Amniotic stem cell (primary cell): Measurements from ENCODE around the gene MMP27.

ENCODE experiments used
- DNase-seq: peaks from one replicate; lab custom pipeline; 2025; lab: John Stamatoyannopoulos, UW

MMP27 gene

DNA sequence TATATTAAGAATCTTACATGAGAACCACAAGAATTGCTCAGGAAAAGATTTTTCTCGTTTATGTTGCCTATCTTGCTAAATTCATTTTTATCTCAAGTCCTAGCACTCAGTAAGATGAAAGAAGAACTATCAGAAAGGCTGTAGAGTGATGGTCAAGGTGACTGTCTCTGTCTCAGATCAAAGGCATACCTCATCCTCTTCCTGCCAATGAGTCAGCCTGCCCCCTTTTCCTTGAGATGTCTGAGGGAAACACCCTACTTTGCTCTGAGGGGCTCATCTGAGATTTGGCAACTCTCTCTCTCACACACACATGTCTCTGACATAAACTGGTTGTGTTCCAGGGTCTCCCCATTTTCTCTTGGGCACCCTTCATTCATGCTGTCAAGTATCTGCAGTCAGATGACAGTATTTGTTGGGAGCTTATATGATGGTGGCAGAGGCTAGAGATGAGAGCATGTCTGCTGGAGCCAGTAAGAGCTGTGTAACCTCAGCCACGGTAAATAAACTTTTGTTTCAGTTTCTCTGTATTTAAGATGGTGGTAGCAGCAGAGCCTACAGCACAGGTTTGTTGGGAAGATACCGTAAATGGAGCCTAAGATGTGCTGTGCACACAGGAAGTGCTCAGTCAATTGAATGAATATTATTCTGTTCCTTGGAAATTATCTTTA lies 1.6 kb downstream of the MMP27 start:
- no peak for DNase-seq

DNA sequence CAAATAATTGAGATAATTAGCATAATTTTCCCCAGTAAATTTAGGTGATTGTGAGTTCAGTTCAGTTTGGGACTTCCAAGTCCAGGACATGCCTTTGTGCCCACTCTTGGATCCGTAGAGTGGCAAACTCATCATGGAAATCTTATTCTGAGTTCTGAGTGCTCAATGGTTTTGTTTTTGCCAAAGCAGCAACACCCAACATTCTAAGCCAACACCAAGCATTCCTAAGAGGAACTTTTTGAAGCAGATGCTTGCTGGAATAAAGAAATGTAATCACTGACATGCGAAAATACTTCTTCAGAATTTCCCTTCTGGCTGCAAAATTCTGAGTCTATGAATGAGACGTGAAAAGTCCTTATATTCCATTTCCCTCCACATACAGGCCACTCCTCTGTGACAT lies 10.4 kb downstream of the MMP27 start:
- no peak for DNase-seq

DNA sequence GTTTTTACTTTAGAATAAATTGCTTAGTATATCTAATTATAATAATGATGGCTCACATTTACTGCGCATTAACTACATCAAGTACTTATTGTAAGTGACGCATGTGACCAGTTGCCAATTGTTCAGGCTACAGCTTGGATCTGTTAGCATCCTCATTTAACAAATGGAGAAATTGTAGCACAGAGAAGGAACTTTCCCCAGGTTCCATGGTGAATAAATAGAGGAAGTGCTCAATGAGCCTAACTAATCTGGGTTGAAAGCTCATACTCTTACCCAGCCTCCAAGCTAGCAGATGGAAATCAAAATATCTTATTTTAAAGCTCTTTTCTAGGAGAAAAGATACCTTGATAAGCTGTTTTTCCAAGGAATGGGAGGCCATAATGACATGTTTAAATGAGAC lies 19.8 kb downstream of the MMP27 start:
- no peak for DNase-seq

DNA sequence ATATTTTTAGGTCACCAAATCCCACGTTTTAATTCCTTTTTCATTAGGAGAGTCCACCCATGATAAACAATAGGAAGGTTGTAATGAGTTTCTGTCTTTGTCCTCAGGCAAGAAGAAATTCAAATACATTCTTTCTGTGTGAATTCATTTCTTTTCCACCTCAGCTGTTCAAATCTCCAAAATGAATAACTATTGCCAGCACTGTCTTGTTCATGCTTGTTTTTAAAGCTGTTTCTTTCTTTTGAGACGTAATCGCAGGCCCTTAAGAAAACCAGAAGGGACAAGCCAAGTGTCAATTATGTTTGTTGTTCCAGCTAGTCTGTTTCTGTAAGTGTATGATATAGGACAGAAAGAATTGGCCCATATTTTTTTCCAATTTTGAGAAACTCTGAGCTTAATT lies 20.2 kb downstream of the MMP27 start:
- DNase-seq, result no peak

DNA sequence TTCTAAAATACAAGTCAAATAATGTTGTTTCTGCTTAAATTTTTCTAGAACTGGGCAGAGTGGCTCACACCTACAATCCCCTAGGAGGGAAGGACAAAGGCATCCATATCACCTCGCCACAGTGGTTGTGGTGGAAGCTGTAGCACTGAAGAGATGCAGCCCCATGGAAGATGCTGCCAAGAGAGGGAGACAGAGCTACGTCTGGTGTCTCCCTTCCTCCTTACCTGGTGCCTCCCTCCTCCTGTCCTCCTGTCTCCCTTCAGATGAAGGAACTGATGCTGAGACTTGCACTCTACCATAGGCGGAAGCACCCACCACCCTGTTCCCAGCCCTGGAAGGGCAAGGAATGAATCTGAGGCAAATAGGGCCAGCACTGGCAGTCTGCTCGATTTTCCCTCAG lies 22.3 kb downstream of the MMP27 start:
- no peak for DNase-seq

DNA sequence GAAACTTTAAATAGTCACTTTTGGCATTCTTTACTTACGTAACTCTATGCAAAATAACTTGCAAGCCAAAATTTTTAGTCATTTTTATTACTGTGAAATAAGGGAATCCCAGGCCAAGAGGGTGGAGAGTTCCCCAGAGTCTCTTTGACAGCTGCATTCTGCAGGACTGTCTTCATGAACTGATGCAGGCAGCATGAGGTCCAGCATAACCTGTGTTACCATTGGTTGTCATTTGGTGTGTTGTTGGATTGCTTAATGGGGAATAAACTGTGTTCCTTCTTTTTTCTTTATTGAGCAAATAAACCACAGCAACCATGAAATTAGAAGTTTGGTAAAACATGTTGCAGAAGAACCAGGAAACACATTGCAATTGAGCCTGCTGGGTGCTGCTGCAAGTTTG lies 24.6 kb downstream of the MMP27 start:
- DNase-seq, result no peak

DNA sequence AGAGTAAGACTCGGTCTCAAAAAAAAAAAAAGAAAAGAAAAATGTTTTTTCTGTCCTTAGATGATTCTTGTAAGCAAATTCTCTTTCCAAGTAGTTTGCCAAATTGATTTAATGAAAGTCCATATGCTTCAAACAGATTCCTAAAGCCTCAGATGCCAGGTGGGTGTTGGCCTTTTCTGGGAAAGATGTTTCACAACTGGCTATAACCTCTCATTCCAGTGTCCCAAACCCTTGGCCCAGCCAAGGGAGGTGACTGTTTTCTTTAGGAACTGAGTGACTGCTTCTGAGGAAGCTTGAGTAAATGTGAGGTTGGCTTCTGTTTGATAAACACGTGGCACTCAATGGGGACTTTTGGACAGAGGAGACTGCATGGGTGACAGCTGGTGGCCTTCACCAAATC lies 27.5 kb downstream of the MMP27 start:
- DNase-seq, result no peak

DNA sequence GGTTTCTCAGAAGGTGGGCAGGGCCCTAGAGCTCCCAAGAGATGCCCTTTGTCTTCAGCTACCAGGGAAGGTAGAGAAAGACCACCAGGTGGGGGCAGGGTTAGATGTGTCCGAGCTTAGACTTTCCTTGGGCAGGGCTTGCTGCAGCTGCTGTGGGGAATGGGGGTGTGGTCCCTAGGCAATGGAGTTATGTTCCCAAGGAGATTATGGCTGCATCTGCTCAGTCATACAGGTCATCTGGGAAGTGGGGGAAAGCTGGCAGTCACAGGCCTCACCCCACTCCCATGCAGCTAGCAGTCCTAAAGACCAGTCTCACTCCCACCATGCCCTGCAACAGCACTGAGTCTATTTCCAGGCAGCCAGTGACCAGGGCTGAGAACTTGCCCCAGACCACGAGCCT lies 29.5 kb downstream of the MMP27 start:
- DNase-seq, result no peak

DNA sequence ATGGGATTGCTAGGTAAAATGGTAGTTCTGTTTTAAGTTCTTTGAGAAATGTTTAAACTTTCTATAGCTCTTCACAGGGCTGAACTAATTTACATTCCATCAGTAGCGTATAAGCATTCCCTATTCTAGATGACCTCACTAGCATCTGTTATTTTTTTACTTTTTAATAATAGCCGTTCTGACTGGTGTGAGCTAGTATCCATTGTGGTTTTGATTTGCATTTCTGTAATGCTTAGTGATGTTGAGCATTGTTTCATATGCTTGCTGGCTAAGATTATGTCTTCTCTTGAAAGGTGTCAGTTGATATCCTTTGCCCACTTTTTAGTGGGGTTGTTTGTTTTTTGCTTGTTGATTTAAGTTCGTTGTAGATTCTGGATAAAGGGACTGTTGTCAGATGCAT lies 35.9 kb downstream of the MMP27 start:
- DNase-seq, result no peak

DNA sequence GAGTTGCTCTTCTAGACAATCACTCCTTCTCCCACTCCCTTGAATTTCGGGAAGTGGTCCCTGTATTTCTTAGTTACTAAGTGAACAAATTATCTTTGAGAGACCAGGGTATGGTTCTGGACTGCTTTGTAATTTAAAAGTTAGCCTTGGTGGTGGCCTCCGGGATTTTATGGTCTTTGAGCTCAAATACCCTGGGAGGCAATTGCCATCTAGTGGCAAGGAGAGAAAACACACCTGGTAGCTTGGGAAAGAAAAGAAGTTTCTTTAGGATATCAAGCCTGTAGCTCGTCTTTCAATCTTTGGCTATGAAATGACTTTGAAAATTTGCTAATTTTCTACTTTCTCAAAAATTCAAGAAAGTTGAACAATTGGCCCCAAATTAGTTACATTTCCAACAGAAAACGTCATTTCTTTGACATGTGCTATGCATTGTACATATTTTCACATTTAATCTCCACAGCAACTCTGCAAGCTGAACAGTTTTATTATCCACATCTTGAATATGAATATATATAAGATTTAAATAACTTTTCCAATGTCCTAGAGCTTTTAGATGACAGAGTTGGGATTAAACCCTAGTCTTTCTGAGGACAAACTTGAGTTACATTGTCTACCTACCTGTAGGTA lies 39.1 kb downstream of the MMP27 start:
- DNase-seq, result no peak

DNA sequence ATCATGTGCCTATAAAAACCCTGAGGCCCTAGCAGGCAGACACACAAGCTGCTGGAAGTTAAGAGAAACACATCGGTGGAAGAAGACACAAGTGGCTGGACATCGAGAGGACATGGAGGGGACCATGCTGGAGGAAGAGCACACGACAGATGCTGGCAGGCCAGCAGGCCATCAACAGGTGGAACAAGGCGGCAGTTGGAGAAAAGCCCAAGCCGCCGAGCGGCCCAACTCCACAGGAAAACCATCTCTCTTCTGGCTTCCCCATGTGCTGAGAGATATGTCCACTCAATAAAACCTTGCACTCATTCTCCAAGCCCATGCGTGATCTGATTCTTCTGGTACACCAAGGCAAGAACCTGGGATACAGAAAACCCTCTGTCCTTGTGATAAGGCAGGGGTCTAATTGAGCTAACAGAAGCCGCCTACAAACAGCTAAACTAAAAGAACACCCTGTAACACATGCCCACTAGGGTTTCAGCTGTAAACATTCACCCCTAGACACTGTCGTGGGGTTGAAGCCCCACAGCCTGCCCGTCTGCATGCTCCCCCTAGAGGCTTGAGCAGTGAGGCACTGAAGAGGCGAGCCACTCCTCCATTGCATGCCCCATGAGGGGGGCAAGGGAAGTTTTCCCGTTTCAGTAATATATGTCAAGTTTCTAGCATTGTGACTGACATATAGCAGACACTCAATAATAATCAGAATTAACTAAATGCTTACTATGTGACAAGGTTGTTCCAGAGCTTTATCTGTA lies 41.4 kb downstream of the MMP27 start:
- DNase-seq, result no peak

DNA sequence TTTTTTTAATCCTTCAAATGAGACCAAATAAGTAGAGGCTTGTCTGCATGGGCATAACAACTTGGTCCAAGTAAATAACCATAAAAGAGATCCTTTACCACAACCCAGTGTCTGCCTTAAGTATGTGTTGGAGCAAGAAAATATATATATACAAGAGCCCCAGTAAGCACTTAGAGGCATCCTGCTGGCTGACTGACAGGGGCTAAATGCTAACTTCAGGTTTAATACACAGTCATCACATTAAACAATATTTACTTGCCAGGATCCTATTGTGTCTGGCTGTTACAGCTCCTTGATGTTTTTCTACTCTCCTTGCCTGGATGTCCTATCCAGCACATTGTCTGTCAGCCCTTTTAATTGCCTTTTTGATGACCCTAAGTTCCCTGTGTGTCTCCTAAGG lies 43.0 kb downstream of the MMP27 start:
- no peak for DNase-seq

DNA sequence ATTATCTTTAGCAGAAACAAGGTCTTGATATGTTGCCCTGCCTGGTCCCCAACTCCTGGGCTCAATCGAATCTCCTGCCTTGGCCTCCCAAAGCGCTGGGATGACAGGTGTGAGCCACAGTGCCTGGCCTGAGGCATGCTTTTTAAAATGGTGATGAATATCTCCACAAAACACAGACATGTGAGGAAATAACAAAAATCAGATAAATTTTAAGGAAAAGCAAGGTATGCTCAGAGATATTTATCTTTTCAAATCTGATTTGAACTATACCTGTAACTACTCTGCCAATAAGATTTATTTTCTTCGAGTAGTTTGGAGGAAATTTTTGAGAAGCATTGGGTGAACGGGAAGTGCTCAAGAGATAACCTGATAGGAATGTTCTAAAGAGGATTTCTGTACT lies 44.5 kb downstream of the MMP27 start:
- DNase-seq, result no peak

DNA sequence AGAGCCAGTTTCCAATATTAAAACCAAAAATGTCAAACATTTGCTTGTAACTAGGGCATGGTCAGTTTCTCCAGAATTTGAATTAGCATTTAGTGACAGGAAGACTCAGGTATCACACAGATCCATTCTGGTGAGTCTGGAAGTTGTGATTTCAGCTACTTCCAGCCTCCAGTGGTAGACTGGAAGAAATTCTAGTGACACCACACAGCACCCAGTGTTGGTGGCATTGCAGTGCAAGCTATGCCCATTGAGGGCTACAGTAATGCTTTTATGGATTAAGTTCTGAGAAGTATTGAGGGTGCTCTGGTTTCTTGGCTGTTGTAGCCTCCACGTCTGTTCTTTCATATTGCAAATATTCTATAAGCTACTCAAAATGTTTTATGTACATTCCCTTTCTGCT lies 49.0 kb downstream of the MMP27 start:
- no peak for DNase-seq

DNA sequence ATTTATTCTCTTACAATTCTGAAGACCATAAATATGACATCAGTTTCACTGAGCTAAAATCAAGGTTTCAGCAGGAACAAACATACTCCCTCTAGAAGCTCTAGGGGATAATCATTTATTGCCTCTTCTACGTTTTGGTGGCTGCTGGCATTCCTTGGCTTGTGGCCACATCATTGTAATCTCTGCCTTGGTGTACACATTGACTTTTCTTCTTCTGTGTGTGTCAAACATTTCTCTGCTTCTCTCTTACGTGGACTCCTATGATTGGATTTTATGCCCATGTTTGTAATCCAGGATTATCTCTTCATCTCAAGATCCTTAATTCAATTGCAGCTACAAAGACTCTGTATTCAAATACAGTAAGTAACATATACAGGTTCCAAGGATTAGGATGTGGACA lies 50.0 kb downstream of the MMP27 start:
- DNase-seq, result no peak

DNA sequence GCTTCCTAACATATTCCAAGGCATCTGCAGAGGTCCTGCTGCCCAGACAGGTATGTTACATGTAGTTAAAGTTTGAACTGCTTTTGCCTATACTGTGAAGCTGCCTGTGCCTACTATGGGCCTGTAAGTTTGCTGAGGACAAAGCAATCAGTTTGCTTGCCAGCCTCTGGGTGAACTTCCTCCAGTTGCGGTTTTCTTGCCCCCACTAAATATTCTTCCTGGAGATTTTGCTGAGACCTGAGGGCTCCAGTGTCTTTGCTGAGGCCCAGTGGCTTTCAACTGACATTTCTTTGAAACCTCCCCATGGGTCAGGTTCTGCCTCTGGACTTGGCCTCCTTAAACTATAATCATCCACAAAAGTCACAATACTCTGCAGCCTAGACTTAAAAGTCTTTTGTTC lies 50.8 kb downstream of the MMP27 start:
- no peak for DNase-seq

DNA sequence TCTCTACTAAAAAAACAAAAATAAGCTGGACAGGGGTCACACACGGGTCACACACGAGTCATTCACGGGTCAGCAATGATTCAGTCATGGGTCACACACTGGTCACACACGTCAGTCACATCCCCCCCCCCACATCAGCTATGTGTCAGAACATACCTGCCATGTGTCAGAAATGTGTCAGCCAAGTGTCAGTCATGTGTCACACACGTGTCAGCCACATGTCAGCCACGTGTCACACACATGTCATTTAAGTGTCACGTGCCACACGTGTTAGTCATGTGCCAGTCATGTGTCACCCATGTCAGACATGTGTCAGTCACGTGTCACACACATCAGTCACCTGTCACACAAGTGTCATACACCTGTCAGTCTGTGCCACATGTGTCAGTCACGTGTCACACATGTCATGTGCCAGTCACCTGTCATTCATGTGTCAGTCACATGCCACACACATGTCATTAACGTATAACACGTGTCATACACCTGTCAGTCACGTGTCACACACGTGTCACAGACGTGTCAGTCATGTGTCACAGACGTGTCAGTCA lies 51.8 kb downstream of the MMP27 start:
- no peak for DNase-seq

DNA sequence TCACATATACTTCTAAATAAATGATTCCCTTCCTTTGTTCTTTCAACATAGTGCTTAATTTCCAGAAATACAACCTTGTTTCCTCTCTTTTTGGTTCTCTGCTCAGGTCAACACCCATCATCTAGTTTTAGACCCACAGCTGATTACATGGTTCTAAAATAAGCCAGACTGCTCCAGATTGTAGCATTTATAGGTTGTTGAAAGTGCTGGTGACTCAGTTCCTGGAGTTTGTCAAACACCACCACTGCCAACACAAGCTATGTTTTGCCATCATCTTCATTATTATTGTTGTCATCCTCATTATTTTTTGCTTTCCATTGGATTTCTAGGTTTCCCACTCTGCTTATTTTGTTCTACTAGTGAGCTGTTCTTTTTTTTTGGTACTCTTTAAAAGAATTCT lies 58.1 kb downstream of the MMP27 start:
- DNase-seq, result no peak

DNA sequence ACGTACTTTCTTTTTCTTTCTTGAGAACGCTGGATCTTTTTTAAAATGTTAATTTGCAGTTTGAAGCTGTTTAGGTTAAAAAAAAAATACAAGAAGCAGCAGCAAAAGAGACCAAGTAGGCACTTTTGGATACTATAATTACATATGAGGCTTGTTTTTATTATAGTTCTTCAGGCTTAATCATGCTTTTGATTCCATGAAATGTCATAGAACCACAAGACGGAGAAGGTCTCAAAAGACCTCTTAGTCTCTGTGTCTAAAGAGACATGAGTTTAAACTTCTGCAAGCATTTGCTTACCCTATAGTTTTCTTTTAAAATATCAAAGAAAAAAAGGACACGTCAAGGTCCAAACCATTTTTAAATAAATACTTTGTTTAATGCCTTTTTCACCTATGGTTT lies 61.6 kb downstream of the MMP27 start:
- no peak for DNase-seq
